OCI-M2 (cell line): ENCODE data around the gene SH3GLB1.

Experiments used
- DNase-seq: peaks from one replicate; lab custom pipeline; 2025; ENCODE audit not compliant: unreplicated experiment; lab: John Stamatoyannopoulos, UW

The SH3GLB1 gene

DNA sequence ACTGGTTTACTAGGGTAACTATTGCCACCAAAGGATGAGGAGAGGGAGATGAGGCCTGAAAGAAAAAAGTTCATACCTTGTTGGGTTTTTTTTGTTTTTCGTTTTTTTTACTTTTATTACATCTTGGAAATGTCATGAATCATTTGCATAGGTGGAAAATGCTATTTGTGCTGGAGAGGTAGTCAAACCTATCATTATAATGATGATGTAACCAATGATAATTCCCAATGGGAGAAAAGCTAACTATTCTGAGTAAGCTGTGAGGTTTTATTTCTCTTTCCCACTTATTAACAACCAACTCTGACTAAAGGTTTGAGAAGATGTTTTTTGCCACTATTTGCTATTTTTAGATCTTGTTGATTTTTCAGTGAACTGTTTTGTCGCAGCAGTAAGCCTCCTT is 29.0 kb downstream of the SH3GLB1 start:
- no peak for DNase-seq

- DNase-seq = no peak
These were observed 35.5 kb downstream of the SH3GLB1 start for GRCh38 chr1:86739648-86740509.

GRCh38 chr1:86741947-86742572 is 37.7 kb downstream of the SH3GLB1 start:
- DNase-seq = no peak

GRCh38 chr1:86747304-86747703 is 42.9 kb downstream of the SH3GLB1 start:
- no peak for DNase-seq

- no peak for DNase-seq
These were observed 44.4 kb downstream of the SH3GLB1 start for GRCh38 chr1:86748622-86749373.

GRCh38 chr1:86750076-86750475 is 45.7 kb downstream of the SH3GLB1 start:
- no peak for DNase-seq

- DNase-seq = no peak
These were observed 46.2 kb downstream of the SH3GLB1 start for GRCh38 chr1:86750530-86750929.

- DNase-seq = no peak
These were observed 47.5 kb downstream of the SH3GLB1 start for GRCh38 chr1:86751923-86752322.

- no peak for DNase-seq
These were observed 49.3 kb downstream of the SH3GLB1 start for GRCh38 chr1:86753700-86754099.

- no peak for DNase-seq
These were observed 50.0 kb downstream of the SH3GLB1 start for GRCh38 chr1:86754265-86754974.

DNA sequence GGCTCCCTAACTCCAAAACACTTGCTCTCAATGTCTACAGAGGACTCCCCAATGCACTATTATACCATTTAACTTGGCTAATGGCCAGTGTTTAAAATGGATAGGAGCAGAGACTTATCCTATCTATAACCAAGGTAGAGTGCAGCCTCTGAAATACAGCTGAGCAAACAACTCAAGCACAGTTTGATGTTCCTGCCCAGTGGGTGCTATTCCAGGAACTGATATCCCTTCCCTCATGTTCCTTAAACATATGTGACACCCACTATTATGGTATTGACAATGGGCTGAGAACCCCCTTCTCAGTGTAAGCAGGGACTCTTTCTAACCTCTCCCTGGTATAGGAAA is 51.7 kb downstream of the SH3GLB1 start:
- DNase-seq = no peak

GRCh38 chr1:86757272-86757984 is 53.1 kb downstream of the SH3GLB1 start:
- no peak for DNase-seq

GRCh38 chr1:86758570-86758969 is 54.2 kb downstream of the SH3GLB1 start:
- DNase-seq = no peak

DNA sequence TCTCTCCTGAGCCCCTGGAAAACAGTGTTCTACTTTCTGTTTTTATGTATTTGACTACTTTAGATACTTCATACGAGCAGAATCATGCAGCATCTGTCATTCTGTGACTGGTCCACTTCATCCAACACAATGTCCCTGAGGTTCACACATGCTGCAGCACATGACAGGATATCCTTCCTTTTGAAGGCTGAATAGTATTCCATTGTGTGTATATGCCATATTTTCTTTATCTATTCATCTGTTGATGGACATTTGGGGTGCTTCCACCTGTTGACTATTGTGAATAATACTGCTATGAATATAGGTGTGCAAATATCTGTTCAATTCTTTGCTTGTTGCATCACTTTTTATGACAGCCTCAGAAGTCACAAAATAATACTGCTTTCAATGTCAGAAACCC is 55.8 kb downstream of the SH3GLB1 start:
- no peak for DNase-seq

- DNase-seq = no peak
These were observed 58.0 kb downstream of the SH3GLB1 start for GRCh38 chr1:86762336-86762735.

DNA sequence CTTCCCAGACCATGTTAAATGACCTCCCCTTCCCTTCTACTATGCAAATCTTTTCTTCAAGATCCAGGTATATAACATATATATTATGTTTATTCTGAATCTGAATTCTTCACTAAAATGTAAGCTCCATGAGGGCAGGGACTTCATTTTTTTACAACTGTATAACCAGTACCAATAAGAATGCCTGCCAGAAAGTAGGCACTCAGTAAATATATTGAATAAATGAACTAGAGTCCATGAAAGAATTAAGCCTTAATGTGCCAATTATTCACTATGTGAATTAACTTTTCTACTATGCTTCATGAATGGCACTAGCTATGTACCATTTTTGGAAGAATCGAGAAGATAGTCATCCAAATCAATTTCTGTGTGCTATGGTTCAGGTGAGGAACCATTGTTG is 60.1 kb downstream of the SH3GLB1 start:
- DNase-seq = no peak

GRCh38 chr1:86765073-86765472 is 60.7 kb downstream of the SH3GLB1 start:
- peak; percentile 34 for DNase-seq

- no peak for DNase-seq
These were observed 61.3 kb downstream of the SH3GLB1 start for GRCh38 chr1:86765674-86766073.

- DNase-seq = no peak
These were observed 64.2 kb downstream of the SH3GLB1 start for GRCh38 chr1:86768554-86768953.

DNA sequence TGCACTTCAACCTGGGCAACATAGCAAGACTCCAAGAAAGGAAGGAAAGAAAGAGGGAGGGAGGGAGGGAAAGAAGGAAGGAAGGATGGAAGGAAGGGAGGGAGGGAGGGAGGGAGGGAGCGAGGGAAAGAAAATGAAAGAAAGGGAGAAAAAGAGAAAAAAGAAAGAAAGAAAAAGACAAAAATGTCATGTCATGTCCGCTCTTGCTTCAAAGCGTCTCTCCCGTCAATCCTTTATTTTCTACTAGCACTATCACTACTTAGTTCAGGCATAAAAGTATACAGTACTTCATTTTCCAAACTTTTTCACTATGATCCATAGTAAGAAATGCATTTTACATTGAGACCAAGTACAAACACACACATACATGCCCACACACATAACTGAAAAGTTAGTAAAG is 64.7 kb downstream of the SH3GLB1 start:
- DNase-seq = no peak
